Measurements from ENCODE around the gene CHCHD3. TPM values are rescaled to one million over a fixed set of nuclear protein-coding genes. Genes with fewer than 3 reads are reported as not detected.

Gene CHCHD3
- total RNA-seq, 1 donor from 2014 or later = 142 TPM

DNA sequence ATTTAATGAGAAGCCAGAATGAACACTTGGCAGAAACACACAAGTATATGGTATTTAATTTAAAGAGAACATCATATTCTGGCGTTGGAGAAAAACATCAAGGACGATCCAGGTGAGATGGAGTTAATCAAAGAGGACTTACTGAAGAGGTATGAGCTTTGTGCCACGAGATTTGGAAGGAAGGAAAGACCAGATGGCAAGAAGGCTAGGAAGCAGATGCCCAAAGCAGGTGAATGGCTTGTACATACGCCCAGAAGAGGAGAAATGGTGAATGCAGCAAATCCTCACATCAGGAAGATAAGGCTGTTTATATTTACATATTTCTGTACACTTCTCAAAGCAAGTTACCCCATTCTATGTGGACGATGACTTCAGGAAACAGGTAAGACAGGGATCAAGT is 341.7 kb downstream of the CHCHD3 start:
- Histone ChIP-seq H3K27ac (no peak overlapping the region), H3K4me3 (no peak overlapping the region), H3F3A (ENCODE audit: low read depth) (no peaks in the 10 kb centered on the region), H4K20me1 (ENCODE audit: low read depth) (no peaks in the 10 kb centered on the region), H2AFZ (replicated peaks) (no peak overlapping the region), H3K9me3 (ENCODE audit: low read depth) (peaks cover 10% of the 10 kb centered on the region), H3K9ac (no peak overlapping the region), H3K4me1 (no peaks in the 10 kb centered on the region), H3K79me2 (ENCODE audit: low read depth) (no peaks in the 10 kb centered on the region), H3K36me3 (no peaks in the 10 kb centered on the region), H3K27me3 (no peaks in the 10 kb centered on the region), H3K4me2 (no peak overlapping the region)
- no peak for DNase-seq (ENCODE audit: low spot score)
- TF ChIP-seq, protein P1, sequence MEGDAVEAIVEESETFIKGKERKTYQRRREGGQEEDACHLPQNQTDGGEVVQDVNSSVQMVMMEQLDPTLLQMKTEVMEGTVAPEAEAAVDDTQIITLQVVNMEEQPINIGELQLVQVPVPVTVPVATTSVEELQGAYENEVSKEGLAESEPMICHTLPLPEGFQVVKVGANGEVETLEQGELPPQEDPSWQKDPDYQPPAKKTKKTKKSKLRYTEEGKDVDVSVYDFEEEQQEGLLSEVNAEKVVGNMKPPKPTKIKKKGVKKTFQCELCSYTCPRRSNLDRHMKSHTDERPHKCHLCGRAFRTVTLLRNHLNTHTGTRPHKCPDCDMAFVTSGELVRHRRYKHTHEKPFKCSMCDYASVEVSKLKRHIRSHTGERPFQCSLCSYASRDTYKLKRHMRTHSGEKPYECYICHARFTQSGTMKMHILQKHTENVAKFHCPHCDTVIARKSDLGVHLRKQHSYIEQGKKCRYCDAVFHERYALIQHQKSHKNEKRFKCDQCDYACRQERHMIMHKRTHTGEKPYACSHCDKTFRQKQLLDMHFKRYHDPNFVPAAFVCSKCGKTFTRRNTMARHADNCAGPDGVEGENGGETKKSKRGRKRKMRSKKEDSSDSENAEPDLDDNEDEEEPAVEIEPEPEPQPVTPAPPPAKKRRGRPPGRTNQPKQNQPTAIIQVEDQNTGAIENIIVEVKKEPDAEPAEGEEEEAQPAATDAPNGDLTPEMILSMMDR (IDR thresholded peaks at IDR 0.05) = no peak
- no peak for TF ChIP-seq EZH2 (IDR thresholded peaks at IDR 0.05)
- no peak for TF ChIP-seq EZH2phosphoT487 (IDR thresholded peaks at IDR 0.05)
- Mint-ChIP-seq H3K36me3 (no peaks in the 10 kb centered on the region), H3K27me3 (ENCODE audit: insufficient read depth, low read depth) (no peaks in the 10 kb centered on the region), H3K4me1 (no peaks in the 10 kb centered on the region), H3K4me3 (no peak overlapping the region), H3K9me3 (peaks cover 14% of the 10 kb centered on the region), H3K27ac (no peak overlapping the region)

DNA sequence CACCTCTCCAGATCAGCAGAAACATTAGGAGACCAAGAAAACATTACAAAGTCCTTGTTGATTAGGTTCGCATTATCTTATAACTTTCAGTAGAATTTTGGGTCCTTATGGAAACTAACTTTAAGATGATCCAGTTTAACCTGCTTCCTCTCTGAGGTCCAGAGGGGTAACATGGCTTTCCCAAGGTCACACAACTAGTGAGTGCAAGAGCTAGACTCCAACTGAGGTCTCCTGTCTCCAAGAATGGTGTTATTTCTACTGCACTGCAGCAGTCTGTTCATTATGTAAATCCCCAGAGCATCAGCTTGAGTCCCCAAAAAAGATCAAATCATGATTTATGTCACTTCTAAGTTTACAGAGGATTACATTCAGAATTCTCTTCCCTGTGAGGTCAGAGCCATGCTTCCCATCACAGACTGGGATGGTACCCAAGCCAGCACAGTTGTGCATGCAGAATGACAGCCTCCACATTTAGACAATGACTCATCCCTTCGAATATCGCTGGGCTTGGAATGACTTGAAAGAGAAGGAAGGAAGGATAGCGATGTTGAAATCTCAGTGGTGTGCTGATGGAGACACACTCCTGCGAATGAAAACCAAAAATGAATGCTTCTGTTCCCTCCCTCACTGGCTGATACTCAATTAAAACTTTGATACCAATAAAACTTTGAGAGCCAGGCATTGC is 342.5 kb downstream of the CHCHD3 start:
- Histone ChIP-seq H3K9ac (no peak overlapping the region), H3K4me1 (no peaks in the 10 kb centered on the region), H3K4me3 (no peak overlapping the region), H4K20me1 (ENCODE audit: low read depth) (no peaks in the 10 kb centered on the region), H3K79me2 (ENCODE audit: low read depth) (no peaks in the 10 kb centered on the region), H3F3A (ENCODE audit: low read depth) (no peaks in the 10 kb centered on the region), H2AFZ (replicated peaks) (no peak overlapping the region), H3K36me3 (no peaks in the 10 kb centered on the region), H3K9me3 (ENCODE audit: low read depth) (peaks cover 9% of the 10 kb centered on the region), H3K27ac (no peak overlapping the region), H3K27me3 (no peaks in the 10 kb centered on the region), H3K4me2 (no peak overlapping the region)
- no peaks in the 10 kb centered on the region for H3K27me3 Mint-ChIP-seq (ENCODE audit: insufficient read depth, low read depth)
- DNase-seq (ENCODE audit: low spot score) = no peak
- TF ChIP-seq EZH2 (IDR thresholded peaks at IDR 0.05) (no peak), EZH2phosphoT487 (IDR thresholded peaks at IDR 0.05) (no peak)
- TF ChIP-seq, protein P1 (IDR thresholded peaks at IDR 0.05) = no peak
- no peaks in the 10 kb centered on the region for H3K36me3 Mint-ChIP-seq
- H3K9me3 Mint-ChIP-seq = peaks cover 12% of the 10 kb centered on the region
- no peak overlapping the region for H3K27ac Mint-ChIP-seq
- no peaks in the 10 kb centered on the region for H3K4me1 Mint-ChIP-seq
- no peak overlapping the region for H3K4me3 Mint-ChIP-seq

DNA sequence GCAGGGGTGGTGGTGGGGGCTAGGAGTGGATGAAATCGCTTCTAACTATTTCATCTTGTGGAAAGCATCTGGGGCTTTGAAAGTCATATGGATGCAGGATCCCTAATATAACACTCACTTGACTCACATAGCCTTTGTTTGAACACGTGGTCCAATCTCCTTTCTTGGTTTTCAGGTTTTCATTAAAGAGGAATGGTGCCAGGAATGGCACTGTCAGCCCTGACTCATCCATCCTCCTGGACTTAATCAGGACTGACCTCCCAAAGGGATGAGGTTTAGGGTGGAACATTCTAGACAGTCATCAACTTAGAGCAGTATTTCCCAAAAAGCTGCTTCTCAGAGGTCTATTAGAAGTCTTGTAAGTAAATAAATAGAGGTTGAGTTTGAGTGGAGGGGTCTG is 343.6 kb downstream of the CHCHD3 start:
- Histone ChIP-seq H2AFZ (replicated peaks) (no peak overlapping the region), H4K20me1 (ENCODE audit: low read depth) (no peaks in the 10 kb centered on the region), H3K36me3 (no peaks in the 10 kb centered on the region), H3K4me3 (no peak overlapping the region), H3K9ac (no peak overlapping the region), H3K4me2 (no peak overlapping the region), H3K4me1 (no peaks in the 10 kb centered on the region), H3K9me3 (ENCODE audit: low read depth) (no peaks in the 10 kb centered on the region), H3K79me2 (ENCODE audit: low read depth) (no peaks in the 10 kb centered on the region), H3K27ac (no peak overlapping the region), H3K27me3 (no peaks in the 10 kb centered on the region), H3F3A (ENCODE audit: low read depth) (no peaks in the 10 kb centered on the region)
- DNase-seq (ENCODE audit: low spot score) = no peak
- no peaks in the 10 kb centered on the region for H3K36me3 Mint-ChIP-seq
- no peak overlapping the region for H3K4me3 Mint-ChIP-seq
- no peaks in the 10 kb centered on the region for H3K4me1 Mint-ChIP-seq
- TF ChIP-seq EZH2phosphoT487 (IDR thresholded peaks at IDR 0.05) (no peak), EZH2 (IDR thresholded peaks at IDR 0.05) (no peak)
- TF ChIP-seq, protein P1 (IDR thresholded peaks at IDR 0.05) = no peak
- H3K27me3 Mint-ChIP-seq (ENCODE audit: insufficient read depth, low read depth) = no peaks in the 10 kb centered on the region
- peaks cover 6% of the 10 kb centered on the region for H3K9me3 Mint-ChIP-seq
- no peak overlapping the region for H3K27ac Mint-ChIP-seq
